GM15510 (cell line): Measurements from ENCODE around the gene SHANK3.

Experiments
- POLR2A ChIP-seq: IDR thresholded peaks from 3 replicates; pipeline ENCODE4 v1.6.1; 2011; ENCODE audit warnings: borderline replicate concordance; ENCODE audit not compliant: insufficient read length; ENCODE audit errors: extremely low read depth

The SHANK3 gene

DNA sequence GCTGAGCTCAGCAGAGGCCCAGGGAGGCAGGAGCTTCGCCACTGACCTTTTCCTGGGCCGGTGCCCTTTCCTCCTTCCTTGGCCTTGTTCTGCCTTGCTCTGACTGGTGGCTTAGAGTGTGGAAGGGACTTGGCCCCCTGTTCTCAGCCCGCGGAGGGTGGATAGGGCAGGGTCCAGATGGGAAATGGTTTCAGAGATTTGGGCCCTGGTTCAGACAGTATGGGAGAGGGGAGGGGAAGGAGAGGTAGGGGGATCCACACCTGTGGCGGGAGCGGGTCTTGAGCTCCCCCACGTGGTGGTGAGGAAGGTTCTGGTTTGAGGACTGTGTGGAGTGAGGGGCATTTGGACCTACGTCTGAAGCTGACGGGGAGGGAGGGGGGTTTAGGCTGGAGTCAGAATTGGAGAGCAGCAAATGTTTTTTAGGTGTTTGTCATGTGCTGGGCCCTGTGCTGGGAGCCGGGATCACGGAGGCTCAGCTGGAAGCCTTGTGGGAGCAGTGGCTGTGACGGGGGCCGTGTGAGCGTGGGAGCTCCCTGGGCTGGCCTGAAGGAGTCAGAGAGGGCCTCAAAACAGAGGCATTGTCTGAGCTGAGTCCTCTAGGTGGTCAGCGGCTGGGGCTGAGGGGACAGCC is 27.2 kb downstream of the SHANK3 start:
- no peak for TF ChIP-seq POLR2A

DNA sequence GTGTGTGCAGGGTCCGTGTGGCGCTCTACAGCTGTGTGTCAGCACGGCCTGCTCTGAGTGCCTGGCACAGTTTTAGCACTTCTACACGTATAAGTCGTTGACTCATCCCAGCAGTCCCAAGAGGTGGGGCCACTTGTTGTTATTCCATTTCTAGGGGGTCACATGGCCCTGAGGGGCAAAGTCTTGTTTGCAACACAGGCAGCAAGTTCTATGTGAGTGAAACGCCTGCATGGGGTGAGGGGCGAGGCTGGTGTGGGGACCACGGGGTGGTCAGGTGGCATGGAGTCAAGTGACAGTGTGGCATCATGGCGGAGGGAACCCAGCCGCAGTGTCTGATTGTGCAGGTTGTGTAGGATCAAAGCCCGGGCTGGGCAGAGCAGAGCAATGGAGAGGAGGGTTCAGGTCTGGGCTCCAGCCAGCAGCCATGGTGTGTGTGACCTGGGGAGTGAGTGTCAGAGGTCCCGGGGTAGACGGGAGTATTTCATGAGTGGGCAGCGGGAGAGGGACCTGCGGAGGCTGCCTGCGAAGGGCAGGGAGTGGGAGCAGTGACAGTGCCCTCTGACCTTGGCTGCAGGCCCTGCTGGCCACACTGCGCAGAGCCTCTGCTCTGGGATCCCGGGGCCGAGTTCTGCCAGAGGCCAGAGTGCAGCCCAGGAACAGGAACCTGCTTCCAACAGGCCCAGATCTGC is 27.9 kb downstream of the SHANK3 start:
- TF ChIP-seq POLR2A: no peak

DNA sequence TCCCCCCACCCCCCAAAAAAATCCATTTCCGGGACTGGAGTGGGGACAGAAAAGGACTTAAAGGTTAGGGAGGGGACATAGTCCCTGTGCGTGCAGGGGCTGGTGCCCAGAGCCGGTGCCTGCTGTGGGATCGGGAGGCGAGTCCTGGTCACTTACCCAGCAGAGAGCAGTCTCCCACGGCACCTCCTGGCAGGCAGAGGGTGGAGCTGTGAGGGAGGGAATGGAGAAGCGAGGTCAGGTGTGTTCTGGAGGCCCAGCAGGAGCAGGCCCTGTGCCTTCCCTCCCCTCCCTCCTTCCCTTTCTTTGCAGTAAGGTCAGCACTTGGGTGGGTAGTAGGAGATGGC is 28.4 kb downstream of the SHANK3 start:
- TF ChIP-seq POLR2A: no peak

DNA sequence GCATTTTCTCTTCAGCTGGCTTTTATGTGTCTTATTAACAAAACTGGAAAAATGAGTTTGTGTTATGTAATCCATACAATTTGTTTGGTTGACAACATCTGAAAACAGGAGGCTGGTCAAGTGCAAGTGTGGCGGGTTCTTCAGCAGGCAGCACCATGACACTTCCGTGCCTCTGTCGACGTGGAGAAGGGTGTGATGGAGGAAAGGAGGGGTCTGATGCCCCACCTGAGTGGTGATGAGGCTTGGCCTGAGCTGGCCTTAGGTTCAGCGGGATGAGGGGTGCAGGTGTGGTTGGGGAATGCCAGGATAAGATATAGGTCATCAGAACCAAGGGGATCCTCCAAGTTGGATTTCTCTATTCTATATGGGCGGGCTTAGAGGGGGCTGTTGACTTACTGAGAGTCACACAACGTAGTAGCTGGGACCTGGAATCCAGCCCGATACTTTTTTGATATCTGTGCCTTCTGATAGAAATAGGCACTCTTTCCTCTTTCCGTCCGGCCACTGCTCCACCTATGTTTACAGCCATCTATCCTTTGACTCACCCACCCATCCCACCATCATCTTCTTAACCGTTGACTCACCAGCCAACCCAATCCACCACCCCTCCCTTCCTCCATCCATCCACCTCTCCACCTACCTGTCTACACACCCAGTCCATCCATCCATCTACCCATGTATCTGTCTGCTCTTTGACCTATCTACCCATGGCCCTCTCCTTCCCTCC is 29.0 kb downstream of the SHANK3 start:
- TF ChIP-seq POLR2A: no peak

DNA sequence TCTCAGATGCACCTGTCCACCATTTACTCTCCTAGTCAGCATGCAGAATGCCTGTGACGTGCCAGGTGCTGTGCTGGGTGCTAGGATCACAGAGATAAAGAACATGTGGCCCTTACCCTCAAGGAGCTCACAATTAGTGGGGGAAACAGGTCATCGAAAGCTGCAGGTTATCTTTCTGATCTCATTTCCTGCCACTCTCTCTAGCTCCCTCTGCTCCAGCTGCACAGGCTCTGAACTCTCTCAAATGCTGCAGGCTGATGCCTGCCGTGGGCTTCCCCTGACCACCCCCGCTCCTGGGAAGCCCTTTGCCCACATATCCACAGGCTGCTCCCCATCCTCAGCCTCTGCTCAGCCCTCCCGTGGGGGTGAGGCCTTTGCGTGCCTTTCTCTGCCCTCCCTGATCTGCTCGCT is 29.6 kb downstream of the SHANK3 start:
- TF ChIP-seq POLR2A: no peak

DNA sequence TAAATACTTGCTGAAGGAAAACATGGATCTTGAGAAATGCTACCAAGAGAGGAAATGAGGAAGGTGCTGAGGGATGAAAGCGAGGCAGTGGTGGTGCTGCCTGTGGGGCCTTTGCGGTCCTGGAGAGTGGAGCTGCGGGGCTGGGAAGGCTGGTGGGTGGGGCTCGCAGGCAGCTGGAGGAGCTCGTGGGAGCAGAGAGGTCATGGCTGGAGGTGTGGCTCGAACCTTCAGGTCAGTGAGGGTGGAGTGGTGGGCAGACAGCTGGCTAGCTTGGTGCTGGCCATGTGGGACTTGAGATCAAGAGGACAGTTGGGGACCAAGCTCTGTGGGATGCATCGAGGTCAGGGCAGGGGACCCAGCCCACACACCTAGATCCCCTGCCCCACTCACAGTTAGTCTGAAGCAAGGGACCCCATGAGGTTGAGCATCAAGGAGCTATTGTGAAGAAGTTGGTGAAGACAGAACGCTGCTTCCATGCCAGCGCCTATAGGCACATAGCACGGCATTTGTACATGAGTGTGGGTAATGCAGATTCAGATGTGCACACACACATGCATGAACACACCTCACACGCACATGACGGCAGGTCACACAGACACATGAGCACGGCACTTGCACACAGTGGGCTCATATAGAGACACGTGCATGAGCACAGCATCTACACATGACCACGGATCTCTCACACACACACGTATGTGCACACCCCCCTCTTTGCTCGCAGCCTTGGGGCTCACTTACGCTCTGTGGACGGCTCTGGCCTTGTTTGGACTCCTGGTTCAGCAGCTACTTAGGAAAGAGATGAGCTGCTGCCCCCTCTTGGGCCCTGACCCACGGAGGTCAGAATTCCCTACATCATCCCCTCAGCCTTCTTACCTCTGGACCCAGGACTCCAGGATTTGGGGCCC is 30.4 kb downstream of the SHANK3 start:
- TF ChIP-seq POLR2A: no peak

DNA sequence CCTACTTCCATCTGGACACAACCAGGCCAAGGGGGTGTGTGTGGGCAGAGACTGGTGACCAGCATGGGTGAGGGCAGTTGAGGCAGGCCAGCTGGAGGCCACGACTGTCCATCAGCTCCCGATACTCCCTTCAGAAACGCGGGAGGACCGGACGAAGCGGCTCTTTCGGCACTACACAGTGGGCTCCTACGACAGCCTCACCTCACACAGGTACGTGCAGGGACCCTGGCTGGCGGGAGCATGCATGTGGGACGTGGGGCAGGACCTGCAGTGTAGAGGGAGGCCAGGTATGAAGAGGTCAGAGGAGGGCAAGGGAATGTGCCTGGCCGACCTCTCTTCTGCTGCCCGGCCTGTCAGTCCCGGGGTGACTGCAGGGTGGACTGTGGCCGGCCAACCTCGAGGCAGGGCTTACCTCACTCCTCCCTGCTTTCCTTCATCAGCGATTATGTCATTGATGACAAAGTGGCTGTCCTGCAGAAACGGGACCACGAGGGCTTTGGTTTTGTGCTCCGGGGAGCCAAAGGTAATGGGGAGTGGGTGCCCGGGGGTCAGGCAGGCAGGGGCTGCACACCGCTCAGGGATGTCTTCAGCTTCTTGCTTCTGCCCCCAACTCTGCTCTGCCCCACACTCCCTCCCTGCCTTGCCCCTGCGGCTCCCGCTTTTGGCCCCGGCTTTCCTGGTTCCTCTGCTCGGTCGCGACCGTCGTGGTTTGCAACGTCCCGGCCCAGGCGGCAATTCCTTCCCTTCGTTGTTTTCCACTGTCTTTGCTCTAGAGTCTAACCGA is 31.3 kb downstream of the SHANK3 start:
- TF ChIP-seq POLR2A: no peak

DNA sequence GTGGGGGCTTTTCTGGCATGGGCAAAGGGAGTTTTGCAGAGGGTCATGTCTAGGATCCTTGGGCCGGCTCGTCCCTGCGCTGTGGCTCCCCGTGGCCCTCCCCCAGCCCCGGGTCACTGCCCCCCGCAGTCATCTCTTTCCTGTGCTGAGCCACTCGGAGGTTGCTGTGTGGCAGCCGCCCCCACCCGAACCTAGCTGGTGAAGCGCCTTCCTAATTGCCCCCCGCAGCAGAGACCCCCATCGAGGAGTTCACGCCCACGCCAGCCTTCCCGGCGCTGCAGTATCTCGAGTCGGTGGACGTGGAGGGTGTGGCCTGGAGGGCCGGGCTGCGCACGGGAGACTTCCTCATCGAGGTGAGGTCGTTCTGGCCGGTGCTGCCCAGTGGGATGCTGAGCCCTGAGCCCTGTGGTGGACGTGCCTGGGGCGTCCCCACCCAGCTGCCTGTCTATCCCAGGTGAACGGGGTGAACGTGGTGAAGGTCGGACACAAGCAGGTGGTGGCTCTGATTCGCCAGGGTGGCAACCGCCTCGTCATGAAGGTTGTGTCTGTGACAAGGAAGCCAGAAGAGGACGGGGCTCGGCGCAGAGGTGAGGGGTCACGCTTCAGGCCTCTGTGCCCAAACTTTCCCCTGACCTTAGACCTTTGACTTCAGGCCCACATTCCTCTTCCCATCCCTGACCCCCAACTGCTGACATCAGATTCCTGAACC is 32.0 kb downstream of the SHANK3 start:
- no peak for TF ChIP-seq POLR2A

DNA sequence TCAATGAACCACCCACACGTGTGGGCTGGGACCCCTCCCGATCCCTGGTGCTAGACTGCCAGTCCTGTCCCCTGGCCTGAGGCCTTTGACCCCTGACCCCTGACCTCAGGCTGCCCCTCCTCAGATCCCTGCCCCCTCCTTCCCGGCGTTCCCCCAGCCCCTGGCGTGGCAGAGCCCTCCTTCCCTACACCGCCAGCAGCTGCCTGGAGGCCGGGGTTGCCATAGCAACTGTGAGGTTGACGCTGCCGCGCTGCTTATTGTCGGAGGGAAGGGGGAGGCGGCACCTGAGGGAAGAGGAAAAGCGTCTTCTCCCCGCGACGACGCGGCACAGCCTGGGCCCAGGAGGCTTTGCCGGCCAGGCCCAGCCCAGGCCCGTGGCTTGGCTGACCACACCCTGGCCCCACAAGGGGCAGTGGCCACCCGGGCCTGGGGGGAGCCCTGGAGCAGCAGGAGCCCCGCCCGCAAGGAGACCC is 32.6 kb downstream of the SHANK3 start:
- TF ChIP-seq POLR2A: no peak

DNA sequence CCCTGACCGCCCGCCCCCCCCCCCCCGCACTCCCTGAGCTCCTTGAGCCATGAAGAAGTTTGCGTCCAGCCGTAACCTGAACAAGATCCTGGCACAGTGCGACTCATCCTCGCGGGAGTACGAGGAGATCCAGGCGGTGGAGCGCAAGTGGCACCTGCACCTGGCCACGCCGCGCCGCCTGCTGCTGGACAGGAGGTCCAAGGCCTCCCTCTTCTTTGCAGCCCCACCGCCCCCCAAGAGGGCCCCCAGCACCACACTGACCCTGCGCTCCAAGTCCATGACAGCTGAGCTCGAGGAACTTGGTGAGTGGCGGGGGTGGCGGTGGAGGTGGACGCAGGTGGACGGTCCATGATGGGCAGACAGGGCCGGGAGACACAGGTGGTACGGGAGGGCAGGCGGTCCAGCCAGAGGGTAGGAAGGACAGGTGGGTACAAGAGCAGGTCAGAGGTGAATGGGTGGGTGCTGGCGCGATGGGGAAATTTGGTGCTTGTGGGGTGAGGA is 33.3 kb downstream of the SHANK3 start:
- no peak for TF ChIP-seq POLR2A

DNA sequence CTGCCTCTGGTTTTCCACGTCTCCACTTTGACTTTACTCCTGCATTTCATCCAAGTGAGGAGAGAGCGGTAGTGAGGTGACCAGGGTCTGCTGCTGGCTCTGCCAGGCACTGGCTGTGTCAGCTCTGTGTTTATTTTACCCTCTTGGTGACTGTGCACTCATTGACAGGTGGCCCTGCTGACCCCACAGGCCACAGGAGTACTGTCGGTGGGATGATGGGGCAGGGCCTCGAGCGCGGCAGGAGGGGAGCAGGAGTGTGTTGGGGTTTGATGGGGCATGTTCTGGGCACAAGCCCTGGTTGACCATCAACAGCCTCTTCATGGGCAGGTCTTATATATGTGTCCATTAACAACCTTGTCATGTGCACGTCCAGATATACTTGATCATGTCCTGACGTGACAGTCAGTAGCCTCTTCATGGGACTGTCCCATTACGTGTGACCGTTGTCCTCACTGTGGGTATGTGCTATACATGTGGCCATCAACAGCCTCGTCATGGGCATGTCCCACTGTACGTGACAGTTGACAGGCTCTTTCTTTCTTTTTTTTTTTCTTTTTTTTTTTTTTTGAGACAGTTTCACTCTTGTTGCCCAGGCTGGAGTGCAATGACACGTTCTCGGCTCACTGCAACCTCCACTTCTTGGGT is 34.0 kb downstream of the SHANK3 start:
- no peak for TF ChIP-seq POLR2A

DNA sequence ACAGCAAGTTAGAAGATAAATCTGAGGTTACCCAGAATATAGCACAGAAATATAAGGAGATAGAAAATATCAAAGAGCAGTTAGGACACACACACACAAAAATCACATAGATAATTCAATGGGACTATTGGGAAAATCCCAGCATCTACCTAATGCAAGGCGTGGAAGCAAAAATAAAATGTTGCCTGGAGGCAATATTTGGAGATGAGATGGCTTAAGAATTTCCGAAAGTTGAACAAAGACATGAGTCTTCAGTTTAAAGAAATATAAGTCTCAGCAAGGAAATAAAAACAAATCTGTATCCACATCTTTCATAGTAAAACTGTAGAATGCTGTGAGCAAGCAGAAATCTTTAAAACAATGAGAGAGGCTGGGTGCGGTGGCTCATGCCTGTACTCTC is 35.9 kb downstream of the SHANK3 start:
- no peak for TF ChIP-seq POLR2A

DNA sequence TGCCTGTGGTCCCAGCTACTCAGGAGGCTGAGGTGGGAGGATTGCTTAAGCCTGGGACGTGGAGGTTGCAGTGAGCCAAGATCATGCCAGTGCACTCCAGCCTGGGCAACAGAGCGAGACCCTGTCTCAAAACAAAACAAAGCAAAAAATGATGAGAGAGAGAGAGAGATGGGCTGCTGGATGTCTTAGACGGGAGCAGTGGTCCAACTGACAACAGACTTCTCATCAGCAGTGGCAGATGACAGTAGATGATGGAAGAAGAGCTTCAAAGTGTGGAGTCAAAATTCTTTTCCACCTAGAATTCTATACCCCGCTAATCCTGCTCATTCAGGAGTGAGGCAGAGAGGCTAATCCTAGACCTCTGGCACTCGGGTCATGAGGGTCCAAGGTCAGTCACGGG is 36.4 kb downstream of the SHANK3 start:
- TF ChIP-seq POLR2A: no peak

DNA sequence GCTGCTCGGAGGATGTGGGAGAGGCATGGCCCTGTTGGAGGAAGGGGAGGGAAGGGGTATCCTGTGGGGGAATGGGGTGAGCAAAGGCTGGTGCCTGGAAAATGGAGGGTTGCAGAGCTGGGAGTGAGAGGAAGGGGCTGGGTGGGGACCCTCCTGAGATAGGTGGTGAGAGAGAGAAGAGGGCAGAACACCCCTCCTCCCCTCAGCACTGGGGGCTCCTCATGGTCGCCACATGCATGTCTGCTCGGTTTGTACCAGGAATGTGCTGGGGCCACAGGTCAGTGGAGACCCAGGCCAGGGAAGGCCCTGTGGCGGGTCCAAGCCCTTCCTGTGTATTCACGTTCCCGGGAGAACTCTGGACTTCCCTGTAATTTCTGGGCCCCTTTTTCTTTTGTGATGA is 37.6 kb downstream of the SHANK3 start:
- no peak for TF ChIP-seq POLR2A

DNA sequence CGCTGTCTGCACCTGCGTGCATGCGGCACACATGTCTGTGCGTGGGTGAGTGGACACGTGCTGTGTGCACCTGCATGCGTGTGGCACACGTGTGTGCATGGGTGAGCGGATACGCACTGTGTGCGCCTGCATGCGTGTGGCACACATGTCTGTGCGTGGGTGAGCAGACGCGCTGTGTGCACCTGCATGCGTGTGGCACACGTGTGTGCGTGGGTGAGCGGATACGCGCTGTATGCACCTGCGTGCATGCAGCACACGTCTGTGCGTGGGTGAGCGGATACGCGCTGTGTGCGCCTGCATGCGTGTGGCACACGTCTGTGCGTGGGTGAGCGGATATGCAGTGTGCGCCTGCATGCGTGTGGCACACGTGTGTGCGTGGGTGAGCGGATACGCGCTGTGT is 38.3 kb downstream of the SHANK3 start:
- no peak for TF ChIP-seq POLR2A
